DND-41 (cell line): ENCODE data around the gene SLC6A16.

Experiments used
- EZH2 ChIP-seq: IDR thresholded peaks from 3 replicates; pipeline ENCODE4 v1.6.1; 2012; ENCODE audit warnings: borderline replicate concordance, low read depth, mild to moderate bottlenecking, moderate library complexity, low read length, inconsistent platforms; ENCODE audit not compliant: severe bottlenecking
- TF ChIP-seq, protein P1 (sequence below): IDR thresholded peaks from 2 replicates; pipeline ENCODE4 v1.5.1; 2012; ENCODE audit warnings: borderline replicate concordance, low read length, moderate library complexity, mild to moderate bottlenecking; ENCODE audit not compliant: poor library complexity, severe bottlenecking; ENCODE audit errors: extremely low read depth

DNA sequence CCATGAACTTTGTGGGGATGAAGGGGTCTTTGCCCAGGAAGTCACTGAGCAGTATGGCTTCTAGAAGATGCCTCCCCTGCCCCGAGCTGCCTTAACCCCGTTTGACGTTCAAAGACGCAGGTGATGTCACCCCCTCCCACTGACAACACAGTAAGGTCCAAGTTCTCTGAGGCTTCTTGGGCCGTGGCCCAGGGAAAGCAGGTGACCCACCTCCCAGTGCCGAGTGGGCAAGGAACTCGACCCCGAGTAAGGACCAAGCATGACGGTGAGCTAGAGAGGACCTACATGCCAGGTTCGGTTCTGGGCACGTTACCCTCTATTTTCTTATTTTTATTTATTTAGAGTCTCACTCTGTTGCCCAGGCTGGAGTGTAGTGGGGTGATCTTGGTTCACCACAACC, 81.3 kb downstream of the SLC6A16 start:
- TF ChIP-seq, protein P1, sequence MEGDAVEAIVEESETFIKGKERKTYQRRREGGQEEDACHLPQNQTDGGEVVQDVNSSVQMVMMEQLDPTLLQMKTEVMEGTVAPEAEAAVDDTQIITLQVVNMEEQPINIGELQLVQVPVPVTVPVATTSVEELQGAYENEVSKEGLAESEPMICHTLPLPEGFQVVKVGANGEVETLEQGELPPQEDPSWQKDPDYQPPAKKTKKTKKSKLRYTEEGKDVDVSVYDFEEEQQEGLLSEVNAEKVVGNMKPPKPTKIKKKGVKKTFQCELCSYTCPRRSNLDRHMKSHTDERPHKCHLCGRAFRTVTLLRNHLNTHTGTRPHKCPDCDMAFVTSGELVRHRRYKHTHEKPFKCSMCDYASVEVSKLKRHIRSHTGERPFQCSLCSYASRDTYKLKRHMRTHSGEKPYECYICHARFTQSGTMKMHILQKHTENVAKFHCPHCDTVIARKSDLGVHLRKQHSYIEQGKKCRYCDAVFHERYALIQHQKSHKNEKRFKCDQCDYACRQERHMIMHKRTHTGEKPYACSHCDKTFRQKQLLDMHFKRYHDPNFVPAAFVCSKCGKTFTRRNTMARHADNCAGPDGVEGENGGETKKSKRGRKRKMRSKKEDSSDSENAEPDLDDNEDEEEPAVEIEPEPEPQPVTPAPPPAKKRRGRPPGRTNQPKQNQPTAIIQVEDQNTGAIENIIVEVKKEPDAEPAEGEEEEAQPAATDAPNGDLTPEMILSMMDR: no peak
- TF ChIP-seq EZH2: no peak
